Activated CD4-positive, alpha-beta memory T cell treated with anti-CD3 and anti-CD28 coated beads for 36 hours (primary cell): ENCODE data around the gene TSG101. TPM values are rescaled to one million over a fixed set of nuclear protein-coding genes. Genes with fewer than 3 reads are reported as not detected.

Source experiments
- CTCF ChIA-PET: fragments of 350-600 bp; sonication (Branson Sonifier 250); formaldehyde crosslinking; loops from one replicate; lab custom pipeline; 2021; ENCODE audit warnings: antibody characterized with exemption, inconsistent platforms; lab: Charles Lee
- POLR2A ChIA-PET: fragments of 350-600 bp; sonication (Branson Sonifier 250); formaldehyde crosslinking; loops from one replicate; lab custom pipeline; 2021; ENCODE audit warnings: antibody characterized with exemption; lab: Charles Lee
- DNase-seq: peaks from one replicate; pipeline ENCODE4 v3.0.0-alpha.2; 2020
- H3K27ac Mint-ChIP-seq: one replicate; pipeline ENCODE4 v1.8.0; 2021; ENCODE audit warnings: mixed read lengths
- H3K27me3 Mint-ChIP-seq: one replicate; pipeline ENCODE4 v1.8.0; 2021; ENCODE audit warnings: mixed read lengths
- H3K36me3 Mint-ChIP-seq: one replicate; pipeline ENCODE4 v1.8.0; 2021; ENCODE audit warnings: mixed read lengths
- H3K4me1 Mint-ChIP-seq: one replicate; pipeline ENCODE4 v1.8.0; 2021; ENCODE audit warnings: low read depth, mixed read lengths
- H3K4me3 Mint-ChIP-seq: one replicate; pipeline ENCODE4 v1.8.0; 2021; ENCODE audit warnings: mild to moderate bottlenecking, mixed read lengths
- H3K9me3 Mint-ChIP-seq: one replicate; pipeline ENCODE4 v1.8.0; 2021; ENCODE audit warnings: mixed read lengths
- intact Hi-C: fragments of 100-400 bp; cut with micrococcal nuclease; formaldehyde crosslinking; loops from one replicate; pipeline ENCODE4 v1.15.1; 2023
- total RNA-seq, 2 experiments: library from RNA; stranded (reverse); gene quantifications; one replicate each; pipeline ENCODE4 v1.2.3, GENCODE V29; 2021

Gene TSG101
- total RNA-seq, 2 experiments from 2014 or later = 41.7 to 45.6 TPM

GRCh38 chr11:18527512-18527911, 770 bp upstream of the TSG101 start:
- Mint-ChIP-seq H3K27ac (peak overlapping the region; percentile 100), H3K4me1 (peaks cover 39% of the 10 kb centered on the region), H3K36me3 (peaks cover 5% of the 10 kb centered on the region), H3K4me3 (peak overlapping the region; percentile 100), H3K27me3 (no peaks in the 10 kb centered on the region), H3K9me3 (no peaks in the 10 kb centered on the region)
- CTCF ChIA-PET = interaction anchor here (0.5 to 4.0 kb wide), 7 partner anchors 13 to 421 kb away, joined by 3 to 16 read pairs (median 5); partner anchors contain the start of gene SAAL1
- intact Hi-C loops = loop anchor here (1.0 to 5.0 kb wide), 6 partner anchors 60 to 237 kb away; partner anchors contain the start of genes GTF2H1 and HPS5
- no peak for DNase-seq
- POLR2A ChIA-PET = interaction anchor here (0.8 to 3.6 kb wide), 9 partner anchors 15 to 205 kb away, joined by 3 to 28 read pairs (median 10); partner anchors contain the start of genes GTF2H1, HPS5, LDHA and SPTY2D1

GRCh38 chr11:18526130-18526520, 617 bp downstream of the TSG101 start:
- no peak for DNase-seq
- no peaks in the 10 kb centered on the region for H3K27me3 Mint-ChIP-seq
- peak overlapping the region; percentile 100 for H3K27ac Mint-ChIP-seq
- no peaks in the 10 kb centered on the region for H3K9me3 Mint-ChIP-seq
- ChIA-PET CTCF (interaction anchor here (0.9 to 4.0 kb wide), 14 partner anchors 9 to 535 kb away, joined by 3 to 17 read pairs (median 4); partner anchors contain the start of gene SPTY2D1), POLR2A (interaction anchor here (0.5 to 3.6 kb wide), 17 partner anchors 10 to 516 kb away, joined by 3 to 28 read pairs (median 5); partner anchors contain the start of genes GTF2H1, HPS5, LDHA and SPTY2D1)
- H3K4me3 Mint-ChIP-seq = peak overlapping the region; percentile 100
- peaks cover 5% of the 10 kb centered on the region for H3K36me3 Mint-ChIP-seq
- H3K4me1 Mint-ChIP-seq = peaks cover 45% of the 10 kb centered on the region
- intact Hi-C loops = loop anchor here (1.0 to 5.0 kb wide), 8 partner anchors 108 to 420 kb away; partner anchors contain the start of genes GTF2H1, HPS5, LDHA and SAAL1

GRCh38 chr11:18524248-18524647, 2.5 kb downstream of the TSG101 start:
- no peak overlapping the region for H3K4me3 Mint-ChIP-seq
- peaks cover 5% of the 10 kb centered on the region for H3K36me3 Mint-ChIP-seq
- no peak overlapping the region for H3K27ac Mint-ChIP-seq
- no peaks in the 10 kb centered on the region for H3K9me3 Mint-ChIP-seq
- intact Hi-C loops = no loop called here
- no peak for DNase-seq
- POLR2A ChIA-PET = no interaction called here
- peaks cover 46% of the 10 kb centered on the region for H3K4me1 Mint-ChIP-seq
- H3K27me3 Mint-ChIP-seq = no peaks in the 10 kb centered on the region
- CTCF ChIA-PET = interaction anchor here (1.1 to 4.0 kb wide), 3 partner anchors 127 to 281 kb away, joined by 4 to 16 read pairs (median 8); no protein-coding TSS in a partner anchor

- no peak overlapping the region for H3K4me3 Mint-ChIP-seq
- CTCF ChIA-PET = interaction anchor here (0.8 to 1.8 kb wide), 6 partner anchors 13 to 407 kb away, joined by 3 to 8 read pairs (median 4); no protein-coding TSS in a partner anchor
- peaks cover 40% of the 10 kb centered on the region for H3K4me1 Mint-ChIP-seq
- POLR2A ChIA-PET = no interaction called here
- no peak for DNase-seq
- peaks cover 3% of the 10 kb centered on the region for H3K36me3 Mint-ChIP-seq
- H3K9me3 Mint-ChIP-seq = no peaks in the 10 kb centered on the region
- H3K27ac Mint-ChIP-seq = no peak overlapping the region
- intact Hi-C loops = no loop called here
- H3K27me3 Mint-ChIP-seq = no peaks in the 10 kb centered on the region
These were observed 3.7 kb downstream of the TSG101 start for GRCh38 chr11:18523084-18523483.

GRCh38 chr11:18522388-18522787, 4.4 kb downstream of the TSG101 start:
- H3K4me3 Mint-ChIP-seq = no peak overlapping the region
- H3K36me3 Mint-ChIP-seq = peaks cover 3% of the 10 kb centered on the region
- intact Hi-C loops = no loop called here
- DNase-seq = no peak
- peaks cover 35% of the 10 kb centered on the region for H3K4me1 Mint-ChIP-seq
- H3K27me3 Mint-ChIP-seq = no peaks in the 10 kb centered on the region
- POLR2A ChIA-PET = no interaction called here
- CTCF ChIA-PET = interaction anchor here (0.6 to 1.6 kb wide), 5 partner anchors 12 to 406 kb away, joined by 3 to 4 read pairs (median 3); no protein-coding TSS in a partner anchor
- H3K27ac Mint-ChIP-seq = no peak overlapping the region
- H3K9me3 Mint-ChIP-seq = no peaks in the 10 kb centered on the region

GRCh38 chr11:18521122-18521521, 5.6 kb downstream of the TSG101 start:
- intact Hi-C loops = no loop called here
- Mint-ChIP-seq H3K4me1 (peaks cover 35% of the 10 kb centered on the region), H3K36me3 (no peaks in the 10 kb centered on the region), H3K9me3 (no peaks in the 10 kb centered on the region), H3K4me3 (no peak overlapping the region), H3K27ac (no peak overlapping the region), H3K27me3 (no peaks in the 10 kb centered on the region)
- ChIA-PET POLR2A (interaction anchor here (0.6 kb wide), 1 partner anchor 96 kb away, joined by 3 read pairs; no protein-coding TSS in a partner anchor), CTCF (no interaction called here)
- no peak for DNase-seq

- CTCF ChIA-PET = no interaction called here
- no peak for DNase-seq
- no peaks in the 10 kb centered on the region for H3K27me3 Mint-ChIP-seq
- H3K9me3 Mint-ChIP-seq = no peaks in the 10 kb centered on the region
- POLR2A ChIA-PET = no interaction called here
- H3K36me3 Mint-ChIP-seq = peaks cover 43% of the 10 kb centered on the region
- no peak overlapping the region for H3K27ac Mint-ChIP-seq
- no peaks in the 10 kb centered on the region for H3K4me1 Mint-ChIP-seq
- H3K4me3 Mint-ChIP-seq = no peak overlapping the region
- intact Hi-C loops = no loop called here
These were observed 24.4 kb downstream of the TSG101 start for GRCh38 chr11:18502352-18502751.

GRCh38 chr11:18501629-18502028, 25.1 kb downstream of the TSG101 start:
- no peak for DNase-seq
- no peak overlapping the region for H3K4me3 Mint-ChIP-seq
- intact Hi-C loops = no loop called here
- H3K4me1 Mint-ChIP-seq = no peaks in the 10 kb centered on the region
- H3K27me3 Mint-ChIP-seq = no peaks in the 10 kb centered on the region
- POLR2A ChIA-PET = interaction anchor here (1.9 kb wide), 1 partner anchor 25 kb away, joined by 6 read pairs; the partner anchor contains the start of gene TSG101
- CTCF ChIA-PET = interaction anchor here (0.6 to 0.8 kb wide), 3 partner anchors 91 to 258 kb away, joined by 3 read pairs; no protein-coding TSS in a partner anchor
- no peak overlapping the region for H3K27ac Mint-ChIP-seq
- H3K9me3 Mint-ChIP-seq = no peaks in the 10 kb centered on the region
- H3K36me3 Mint-ChIP-seq = peaks cover 39% of the 10 kb centered on the region

GRCh38 chr11:18498039-18498438, 28.7 kb downstream of the TSG101 start:
- no peak overlapping the region for H3K4me3 Mint-ChIP-seq
- H3K36me3 Mint-ChIP-seq = peaks cover 43% of the 10 kb centered on the region
- ChIA-PET POLR2A (interaction anchor here (0.6 kb wide), 1 partner anchor 15 kb away, joined by 3 read pairs; no protein-coding TSS in a partner anchor), CTCF (no interaction called here)
- intact Hi-C loops = no loop called here
- DNase-seq = no peak
- H3K27me3 Mint-ChIP-seq = no peaks in the 10 kb centered on the region
- H3K27ac Mint-ChIP-seq = no peak overlapping the region
- H3K4me1 Mint-ChIP-seq = no peaks in the 10 kb centered on the region
- H3K9me3 Mint-ChIP-seq = no peaks in the 10 kb centered on the region

- POLR2A ChIA-PET = no interaction called here
- Mint-ChIP-seq H3K4me1 (peaks cover 1% of the 10 kb centered on the region), H3K9me3 (no peaks in the 10 kb centered on the region), H3K27me3 (no peaks in the 10 kb centered on the region), H3K27ac (no peak overlapping the region), H3K4me3 (no peak overlapping the region), H3K36me3 (peaks cover 31% of the 10 kb centered on the region)
- no peak for DNase-seq
- intact Hi-C loops = no loop called here
- CTCF ChIA-PET = no interaction called here
These were observed 31.0 kb downstream of the TSG101 start for GRCh38 chr11:18495703-18496102.

- H3K4me3 Mint-ChIP-seq = no peak overlapping the region
- H3K9me3 Mint-ChIP-seq = no peaks in the 10 kb centered on the region
- H3K4me1 Mint-ChIP-seq = peaks cover 4% of the 10 kb centered on the region
- no peak for DNase-seq
- no peak overlapping the region for H3K27ac Mint-ChIP-seq
- H3K27me3 Mint-ChIP-seq = no peaks in the 10 kb centered on the region
- peaks cover 32% of the 10 kb centered on the region for H3K36me3 Mint-ChIP-seq
- intact Hi-C loops = no loop called here
- POLR2A ChIA-PET = no interaction called here
- CTCF ChIA-PET = no interaction called here
These were observed 31.5 kb downstream of the TSG101 start for GRCh38 chr11:18495271-18495670.

- intact Hi-C loops = no loop called here
- H3K9me3 Mint-ChIP-seq = no peaks in the 10 kb centered on the region
- CTCF ChIA-PET = interaction anchor here (0.6 to 1.4 kb wide), 3 partner anchors 54 to 249 kb away, joined by 3 read pairs; no protein-coding TSS in a partner anchor
These were observed 33.4 kb downstream of the TSG101 start for GRCh38 chr11:18493310-18493709.

More at GRCh38 chr11:18493310-18493709, 33.4 kb downstream of the TSG101 start:
- peaks cover 4% of the 10 kb centered on the region for H3K4me1 Mint-ChIP-seq
- POLR2A ChIA-PET = no interaction called here
- H3K4me3 Mint-ChIP-seq = no peak overlapping the region
- DNase-seq = no peak
- H3K27me3 Mint-ChIP-seq = no peaks in the 10 kb centered on the region
- no peak overlapping the region for H3K27ac Mint-ChIP-seq
- peaks cover 31% of the 10 kb centered on the region for H3K36me3 Mint-ChIP-seq
